Transverse colon (tissue), 4 donors: ENCODE data around the gene HIPK3. TPM values are rescaled to one million over a fixed set of nuclear protein-coding genes. Genes with fewer than 3 reads are reported as not detected.

Experiments
- DNase-seq: peaks from one replicate; pipeline ENCODE4 v3.0.0-alpha.2; 2019
- H3K27ac ChIP-seq, 4 donors: fragments of 200-600 bp; sonication (generic); 2 replicates each; pipeline ENCODE4 v1.5.1; 2016 to 2018; ENCODE audit warnings: inconsistent platforms in 4 of 4
- H3K27me3 ChIP-seq: fragments of 200-600 bp; sonication (generic); 2 replicates; pipeline ENCODE4 v1.5.1; 2017; ENCODE audit warnings: inconsistent platforms
- H3K36me3 ChIP-seq, 4 donors: fragments of 200-600 bp; sonication (generic); 2 replicates each; pipeline ENCODE4 v1.5.1; 2017 to 2019; ENCODE audit warnings: inconsistent platforms in 4 of 4
- H3K4me1 ChIP-seq, 4 donors: fragments of 200-600 bp; sonication (generic); 2 replicates each; pipeline ENCODE4 v1.5.1; 2017 to 2020; ENCODE audit warnings: inconsistent platforms in 4 of 4
- H3K4me3 ChIP-seq, 4 donors: fragments of 200-600 bp; sonication (generic); 1 replicate in 1 of 4; 2 replicates in 3 of 4; pipeline versions ENCODE4 v1.5.1 to v1.6.1; 2017 to 2019; ENCODE audit warnings: inconsistent platforms in 4 of 4
- H3K9me3 ChIP-seq, 2 donors: fragments of 200-600 bp; sonication (generic); 2 replicates each; pipeline ENCODE4 v1.5.1; 2017 to 2019; ENCODE audit warnings: inconsistent platforms in 2 of 2
- CTCF ChIP-seq, 5 experiments: fragments of 200-600 bp in 3 of 5; fragments of 450-650 bp in 2 of 5; sonication (generic) in 3 of 5; IDR thresholded peaks; 1 replicate in 2 of 5; 2 replicates in 3 of 5; pipeline ENCODE4 v1.5.1; 2016 to 2017; ENCODE audit warnings: antibody characterized with exemption in 5 of 5, inconsistent platforms in 3 of 5, mild to moderate bottlenecking in 2 of 5, moderate library complexity in 1 of 5
- EP300 ChIP-seq: sonication (generic); formaldehyde crosslinking; IDR thresholded peaks from one replicate; pipeline ENCODE4 v1.6.1; 2017; ENCODE audit warnings: antibody characterized with exemption, low read depth
- POLR2A ChIP-seq: fragments of 450-650 bp; IDR thresholded peaks from one replicate; pipeline ENCODE4 v1.6.1; 2016; ENCODE audit warnings: antibody characterized with exemption, mild to moderate bottlenecking, moderate library complexity
- POLR2AphosphoS5 ChIP-seq, 3 donors: sonication (generic); formaldehyde crosslinking; IDR thresholded peaks; one replicate each; pipeline ENCODE4 v1.6.1; 2016; ENCODE audit warnings: antibody characterized with exemption in 3 of 3
- WGBS, 2 donors: methylation state at CpG; one replicate each; pipeline ENCODE4 v1.1.5; 2018; ENCODE audit warnings: low coverage in 1 of 2; 5-methylcytosine and 5-hydroxymethylcytosine counted together
- in situ Hi-C, 4 donors: fragments of 200-750 bp; cut with MboI; loops; one replicate each; pipeline versions ENCODE4 v1.15.0 to v1.15.1; 2017; ENCODE audit warnings: low sequenced_read_pairs in 3 of 4, low pct_ligation_motif_present in 1 of 4, low pct_unique_long_range_greater_than_20kb in 1 of 4
- intact Hi-C: fragments of 100-400 bp; cut with DNase I; formaldehyde crosslinking; loops from one replicate; pipeline ENCODE4 v1.15.1; 2023; ENCODE audit warnings: low total_unique reads
- total RNA-seq, 4 donors: library from RNA; depleted of rRNA; stranded (reverse); fragments of >200 nt; gene quantifications; one replicate each; pipeline ENCODE4 v1.1.0, GENCODE V29; 2016

The HIPK3 gene
- total RNA-seq, 4 donors from 2014 or later = 67.0 to 121 (median 86.8) TPM

DNA sequence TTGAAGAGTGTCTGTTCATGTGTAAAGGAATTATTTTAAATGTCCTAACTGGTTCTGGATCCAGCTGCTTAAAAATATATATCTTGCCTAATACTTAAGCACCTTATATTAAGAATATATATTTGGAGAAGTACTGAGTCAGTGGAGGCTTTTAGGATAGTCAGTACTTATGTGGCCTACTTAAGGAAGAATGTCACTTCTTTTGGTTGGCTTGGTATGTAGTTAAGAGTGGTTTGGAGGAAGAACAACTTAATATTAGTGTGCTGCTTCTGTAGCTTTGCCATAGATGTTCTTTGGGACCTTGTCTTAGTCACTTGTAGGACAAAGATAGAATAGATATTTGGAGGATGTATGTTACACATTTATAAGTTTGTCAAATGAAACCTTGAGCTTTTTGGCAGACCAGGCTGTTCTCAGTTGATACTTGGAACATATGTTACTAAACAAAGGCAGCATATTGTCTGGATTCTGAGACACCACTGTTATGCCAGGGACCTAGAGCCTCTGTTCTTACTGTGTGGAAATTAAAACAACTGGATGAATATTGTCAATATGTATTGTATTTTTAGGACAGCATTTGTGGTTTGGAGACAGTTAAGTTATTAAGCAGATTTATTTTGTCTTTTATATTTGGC lies 4.9 kb downstream of the HIPK3 start:
- DNase-seq = no peak
- Histone ChIP-seq H3K27ac (peak overlapping the region; percentile 4 to 38 (median 12)), H3K9me3 (no peaks in the 10 kb centered on the region), H3K36me3 (no peaks in the 10 kb centered on the region), H3K4me3 (no peak overlapping the region), H3K4me1 (peaks cover 12 to 69% (median 46%) of the 10 kb centered on the region in 4 donors), H3K27me3 (no peaks in the 10 kb centered on the region)
- TF ChIP-seq POLR2AphosphoS5 (IDR thresholded peaks at IDR 0.05) = no peak
- TF ChIP-seq POLR2A = no peak
- no peak for TF ChIP-seq EP300
- TF ChIP-seq CTCF (IDR thresholded peaks at IDR 0.05) = no peak
- in situ Hi-C loops = no loop called here
- intact Hi-C loops = no loop called here

GRCh38 chr11:33263549-33263948 lies 6.4 kb downstream of the HIPK3 start:
- peaks cover 12 to 83% (median 50%) of the 10 kb centered on the region in 4 donors for H3K4me1 ChIP-seq
- H3K4me3 ChIP-seq = no peak overlapping the region
- H3K27ac ChIP-seq = peak overlapping the region in 1 of 4 donors; percentile 38
- in situ Hi-C loops (no loop called here), intact Hi-C loops (no loop called here)
- no peaks in the 10 kb centered on the region for H3K36me3 ChIP-seq
- H3K9me3 ChIP-seq = no peaks in the 10 kb centered on the region
- no peak for DNase-seq
- TF ChIP-seq POLR2A = no peak
- TF ChIP-seq POLR2AphosphoS5 (IDR thresholded peaks at IDR 0.05) = no peak
- TF ChIP-seq EP300 = no peak
- TF ChIP-seq CTCF (IDR thresholded peaks at IDR 0.05) = no peak
- WGBS, 2 donors = 80% methylated on average over 2 of the region's 2 CpGs; no CpG with 5 or more reads in 1 of the 2 donors
- no peaks in the 10 kb centered on the region for H3K27me3 ChIP-seq

DNA sequence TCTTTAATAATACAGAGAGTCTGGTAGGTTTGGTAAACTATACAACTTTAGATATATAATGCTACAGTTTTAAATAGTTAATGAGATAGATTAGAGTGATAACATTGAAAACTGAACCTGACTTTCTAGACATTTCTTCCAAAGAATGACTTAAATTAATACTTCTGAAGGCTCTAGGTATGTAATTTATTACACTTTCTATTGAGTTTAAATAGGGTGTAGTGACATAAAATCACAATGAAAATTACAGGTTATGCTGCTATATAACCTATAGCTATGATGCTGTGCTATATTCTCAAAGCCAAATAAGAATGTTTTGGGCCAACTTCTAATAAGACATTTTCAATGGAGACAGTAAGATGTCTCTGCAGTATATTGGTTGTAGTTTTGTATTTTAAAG lies 7.7 kb downstream of the HIPK3 start:
- no peak for DNase-seq
- H3K36me3 ChIP-seq = no peaks in the 10 kb centered on the region
- no peak overlapping the region for H3K4me3 ChIP-seq
- intact Hi-C loops (no loop called here), in situ Hi-C loops (no loop called here)
- TF ChIP-seq EP300 (no peak), CTCF (IDR thresholded peaks at IDR 0.05) (no peak), POLR2AphosphoS5 (IDR thresholded peaks at IDR 0.05) (no peak), POLR2A (no peak)
- H3K9me3 ChIP-seq = no peaks in the 10 kb centered on the region
- H3K27me3 ChIP-seq = no peaks in the 10 kb centered on the region
- H3K27ac ChIP-seq = no peak overlapping the region
- peaks cover 26 to 90% (median 57%) of the 10 kb centered on the region in 4 donors for H3K4me1 ChIP-seq

GRCh38 chr11:33266393-33267215 lies 9.4 kb downstream of the HIPK3 start:
- Histone ChIP-seq H3K4me1 (peaks cover 26 to 90% (median 54%) of the 10 kb centered on the region in 4 donors), H3K9me3 (no peaks in the 10 kb centered on the region), H3K27ac (no peak overlapping the region), H3K27me3 (no peaks in the 10 kb centered on the region), H3K36me3 (no peaks in the 10 kb centered on the region), H3K4me3 (no peak overlapping the region)
- 64% methylated on average over 8 of the region's 8 CpGs for WGBS, 2 donors
- in situ Hi-C loops (no loop called here), intact Hi-C loops (no loop called here)
- no peak for DNase-seq
- TF ChIP-seq POLR2A (no peak), POLR2AphosphoS5 (IDR thresholded peaks at IDR 0.05) (no peak), EP300 (no peak), CTCF (IDR thresholded peaks at IDR 0.05) (no peak)
